OCI-LY7 (cell line): ENCODE data around the gene CABP2.

Source experiments
- EZH2phosphoT487 ChIP-seq: fragments of 200-600 bp; sonication (generic); IDR thresholded peaks from 2 replicates; pipeline ENCODE4 v1.6.1; 2018; ENCODE audit warnings: low read depth, borderline replicate concordance, mild to moderate bottlenecking, mixed run types, antibody characterized with exemption, low read length, moderate library complexity, mixed read lengths
- TF ChIP-seq, protein P1 (sequence below): fragments of 200-600 bp; sonication (generic); conservative IDR thresholded peaks from 2 replicates; pipeline ENCODE4 v1.5.1; 2014; ENCODE audit warnings: mild to moderate bottlenecking, antibody characterized with exemption, low read length, moderate library complexity, mixed read lengths

DNA sequence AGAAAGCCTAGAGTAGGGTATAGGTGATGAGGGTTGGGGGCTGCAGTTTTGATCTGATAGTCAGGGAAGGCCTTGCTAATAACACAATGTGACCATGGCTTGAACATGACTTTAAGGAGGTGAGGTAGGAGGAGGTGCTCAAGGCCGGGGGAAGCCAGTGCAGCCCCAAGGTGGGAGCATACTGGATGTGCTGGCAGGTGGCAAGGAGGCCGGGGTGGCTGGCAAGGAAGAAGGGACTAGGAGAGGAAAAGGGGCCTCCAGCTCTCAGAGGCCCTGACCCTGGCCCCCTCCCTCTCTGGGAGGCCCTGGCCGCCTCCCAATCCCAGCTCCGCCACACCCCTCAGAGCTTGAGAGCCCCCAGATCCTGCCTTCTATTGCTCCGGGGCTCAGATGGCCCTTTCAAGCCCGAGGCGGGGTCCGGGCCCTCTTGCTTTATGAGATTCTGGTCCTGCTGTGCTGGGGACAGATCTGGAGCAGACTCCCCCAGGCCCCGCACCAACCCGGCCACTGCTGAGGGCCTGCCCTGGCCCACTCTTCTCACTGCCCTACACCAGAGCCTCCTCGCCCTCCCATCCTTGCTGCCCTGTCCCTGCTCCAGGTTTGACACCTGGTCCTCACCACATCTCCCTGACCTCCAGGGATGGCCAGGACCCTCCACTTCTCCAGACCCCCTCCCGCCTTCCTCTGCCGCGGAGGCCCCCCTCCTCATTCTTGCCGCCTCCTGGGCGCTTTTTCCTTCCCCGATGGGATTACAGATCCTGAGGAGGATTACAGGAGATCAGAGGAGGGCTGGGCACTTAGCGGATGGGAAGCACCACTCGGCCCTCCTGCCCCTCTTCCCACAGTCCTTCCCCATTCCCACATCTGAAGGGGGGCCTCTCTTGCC, 19.9 kb downstream of the CABP2 start:
- TF ChIP-seq, protein P1, sequence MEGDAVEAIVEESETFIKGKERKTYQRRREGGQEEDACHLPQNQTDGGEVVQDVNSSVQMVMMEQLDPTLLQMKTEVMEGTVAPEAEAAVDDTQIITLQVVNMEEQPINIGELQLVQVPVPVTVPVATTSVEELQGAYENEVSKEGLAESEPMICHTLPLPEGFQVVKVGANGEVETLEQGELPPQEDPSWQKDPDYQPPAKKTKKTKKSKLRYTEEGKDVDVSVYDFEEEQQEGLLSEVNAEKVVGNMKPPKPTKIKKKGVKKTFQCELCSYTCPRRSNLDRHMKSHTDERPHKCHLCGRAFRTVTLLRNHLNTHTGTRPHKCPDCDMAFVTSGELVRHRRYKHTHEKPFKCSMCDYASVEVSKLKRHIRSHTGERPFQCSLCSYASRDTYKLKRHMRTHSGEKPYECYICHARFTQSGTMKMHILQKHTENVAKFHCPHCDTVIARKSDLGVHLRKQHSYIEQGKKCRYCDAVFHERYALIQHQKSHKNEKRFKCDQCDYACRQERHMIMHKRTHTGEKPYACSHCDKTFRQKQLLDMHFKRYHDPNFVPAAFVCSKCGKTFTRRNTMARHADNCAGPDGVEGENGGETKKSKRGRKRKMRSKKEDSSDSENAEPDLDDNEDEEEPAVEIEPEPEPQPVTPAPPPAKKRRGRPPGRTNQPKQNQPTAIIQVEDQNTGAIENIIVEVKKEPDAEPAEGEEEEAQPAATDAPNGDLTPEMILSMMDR: no peak
- TF ChIP-seq EZH2phosphoT487: no peak
